ENCODE measurements around the gene UGT1A10.

Gene UGT1A10

GRCh38 chr2:233779722-233780121 lies 143.5 kb downstream of the UGT1A10 start:
- FAIRE-seq (no peak), DNase-seq (ENCODE audit: insufficient read length, low spot score) (no peak)
- no peak for TF ChIP-seq CTCF (IDR thresholded peaks at IDR 0.05; ENCODE audit: insufficient read depth, missing control alignments)

- DNase-seq (ENCODE audit: insufficient read length, low spot score), result no peak
- no peak for FAIRE-seq
- TF ChIP-seq CTCF (IDR thresholded peaks at IDR 0.05; ENCODE audit: insufficient read depth, missing control alignments), result no peak
These were observed 144.5 kb downstream of the UGT1A10 start for GRCh38 chr2:233780771-233781170.

DNA sequence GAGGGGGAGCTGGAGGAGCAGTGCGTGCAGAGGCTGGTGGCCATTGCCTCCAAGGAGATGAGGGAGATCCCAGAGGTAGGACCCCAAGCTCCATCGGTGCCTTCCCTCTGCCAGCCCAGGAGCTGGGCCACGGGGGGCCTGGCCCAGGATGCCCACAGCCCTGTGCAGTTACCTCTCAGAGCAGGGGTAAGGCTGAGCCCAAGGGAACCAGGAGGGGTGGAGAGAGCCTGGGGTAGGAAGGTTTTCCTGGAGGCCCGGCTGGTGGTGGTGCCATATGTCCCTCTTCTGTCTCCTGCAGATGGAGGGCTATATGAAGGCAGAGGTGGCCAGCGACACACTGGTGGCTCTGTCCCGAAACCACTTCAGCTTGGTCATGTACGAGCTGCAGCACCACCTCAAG lies 153.3 kb downstream of the UGT1A10 start:
- FAIRE-seq (no peak), DNase-seq (ENCODE audit: insufficient read length, low spot score) (no peak)
- TF ChIP-seq CTCF (IDR thresholded peaks at IDR 0.05; ENCODE audit: insufficient read depth, missing control alignments), result no peak

GRCh38 chr2:233791151-233791882 lies 155.1 kb downstream of the UGT1A10 start:
- DNase-seq (ENCODE audit: insufficient read length, low spot score) (no peak), FAIRE-seq (no peak)
- no peak for TF ChIP-seq CTCF (IDR thresholded peaks at IDR 0.05; ENCODE audit: insufficient read depth, missing control alignments)

DNA sequence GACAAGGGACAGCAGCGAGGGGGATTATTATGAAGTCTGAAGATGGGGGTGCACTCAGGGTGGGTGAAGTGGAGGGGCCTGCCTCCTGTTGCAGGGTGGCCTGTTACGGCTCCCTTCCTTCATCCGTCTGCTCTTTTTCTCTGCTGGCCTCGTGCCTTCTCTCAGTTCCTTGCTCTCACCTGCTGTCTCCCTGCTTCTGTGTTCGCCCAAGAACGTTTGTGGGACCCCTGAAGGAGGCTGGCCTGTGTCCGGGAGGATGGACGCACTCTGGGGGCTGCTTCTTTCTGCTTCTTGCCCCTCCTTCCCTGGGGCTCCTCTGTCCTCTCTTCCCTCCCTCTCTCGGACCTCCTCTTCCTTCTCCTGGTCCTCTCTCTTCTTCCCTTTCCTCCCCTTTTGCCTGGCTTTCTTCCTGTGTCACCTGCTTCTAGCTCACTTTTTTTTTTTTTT lies 155.7 kb downstream of the UGT1A10 start:
- no peak for TF ChIP-seq CTCF (IDR thresholded peaks at IDR 0.05; ENCODE audit: insufficient read depth, missing control alignments)
- DNase-seq (ENCODE audit: insufficient read length, low spot score), result no peak
- FAIRE-seq, result no peak

- no peak for FAIRE-seq
- no peak for DNase-seq (ENCODE audit: insufficient read length, low spot score)
- TF ChIP-seq CTCF (IDR thresholded peaks at IDR 0.05; ENCODE audit: insufficient read depth, missing control alignments), result no peak
These were observed 156.5 kb downstream of the UGT1A10 start for GRCh38 chr2:233792720-233793119.

- FAIRE-seq, result no peak
- no peak for DNase-seq (ENCODE audit: insufficient read length, low spot score)
- TF ChIP-seq CTCF (IDR thresholded peaks at IDR 0.05; ENCODE audit: insufficient read depth, missing control alignments), result no peak
These were observed 157.3 kb downstream of the UGT1A10 start for GRCh38 chr2:233793465-233794127.
